Glutamatergic neuron (in vitro differentiated cells): ENCODE measurements around the gene WWOX. TPM values are rescaled to one million over a fixed set of nuclear protein-coding genes. Genes with fewer than 3 reads are reported as not detected.
"Not testable (repeated sequence)": the region's sequence is repeated elsewhere in the genome, so short reads cannot be mapped to it uniquely, and the experiment has no call there.

Experiments
- DNase-seq: peaks from one replicate; pipeline ENCODE4 v3.0.0; 2022
- H3K27ac Mint-ChIP-seq: one replicate; pipeline ENCODE4 v1.8.0; 2020; ENCODE audit warnings: mild to moderate bottlenecking, mixed read lengths, inconsistent platforms; ENCODE audit not compliant: unreplicated experiment
- H3K27me3 Mint-ChIP-seq: one replicate; pipeline ENCODE4 v1.8.0; 2020; ENCODE audit warnings: mild to moderate bottlenecking, moderate library complexity, mixed read lengths, inconsistent platforms; ENCODE audit not compliant: unreplicated experiment
- H3K36me3 Mint-ChIP-seq: one replicate; pipeline ENCODE4 v1.8.0; 2020; ENCODE audit warnings: mild to moderate bottlenecking, mixed read lengths, inconsistent platforms; ENCODE audit not compliant: unreplicated experiment
- H3K4me1 Mint-ChIP-seq: one replicate; pipeline ENCODE4 v1.8.0; 2020; ENCODE audit warnings: mild to moderate bottlenecking, low read depth, mixed read lengths, inconsistent platforms; ENCODE audit not compliant: unreplicated experiment
- H3K4me3 Mint-ChIP-seq: one replicate; pipeline ENCODE4 v1.8.0; 2020; ENCODE audit warnings: mild to moderate bottlenecking, mixed read lengths, inconsistent platforms; ENCODE audit not compliant: unreplicated experiment
- H3K9me3 Mint-ChIP-seq: one replicate; pipeline ENCODE4 v1.8.0; 2020; ENCODE audit warnings: mild to moderate bottlenecking, moderate library complexity, mixed read lengths, inconsistent platforms; ENCODE audit not compliant: unreplicated experiment
- CTCF ChIP-seq: fragments of 200-600 bp; sonication (generic); IDR thresholded peaks from one replicate; pipeline ENCODE4 v1.5.0; 2021; ENCODE audit not compliant: partially characterized antibody, unreplicated experiment
- total RNA-seq: library from RNA; stranded (reverse); fragmentation: NEBNext Ultra II Directional; extraction: Animal tissue kit (Norgen Biotek cat#: 25700); gene quantifications from one replicate; pipeline ENCODE4 v1.2.1, GENCODE V29; 2021; ENCODE audit not compliant: unreplicated experiment

Gene WWOX
- total RNA-seq, 1 donor from 2014 or later = 10.3 TPM

GRCh38 chr16:79229361-79229760 lies 1129.9 kb downstream of the WWOX start:
- H3K27ac Mint-ChIP-seq = no peak overlapping the region
- H3K9me3 Mint-ChIP-seq = no peaks in the 10 kb centered on the region
- no peak for DNase-seq

DNA sequence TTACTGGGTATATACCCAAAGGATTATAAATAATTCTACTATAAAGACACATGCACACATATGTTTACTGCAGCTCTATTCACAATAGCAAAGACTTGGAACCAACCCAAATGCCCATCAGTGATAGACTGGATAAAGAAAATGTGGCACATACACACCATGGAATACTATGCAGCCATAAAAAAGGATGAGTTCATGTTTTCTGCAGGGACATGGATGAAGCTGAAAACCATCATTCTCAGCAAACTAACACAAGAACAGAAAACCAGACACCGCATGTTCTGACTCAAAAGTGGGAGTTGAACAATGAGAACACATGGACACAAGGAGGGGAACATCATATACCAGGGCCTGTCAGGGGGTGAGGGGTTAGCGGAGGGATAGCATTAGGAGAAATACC lies 1146.2 kb downstream of the WWOX start:
- not testable (repeated sequence) for H3K4me3 Mint-ChIP-seq, H3K4me1 Mint-ChIP-seq, H3K27ac Mint-ChIP-seq, H3K9me3 Mint-ChIP-seq, H3K36me3 Mint-ChIP-seq, DNase-seq, H3K27me3 Mint-ChIP-seq

More at GRCh38 chr16:79229361-79229760, 1129.9 kb downstream of the WWOX start:
- Mint-ChIP-seq H3K4me3 (no peak overlapping the region), H3K4me1 (no peaks in the 10 kb centered on the region), H3K36me3 (no peaks in the 10 kb centered on the region), H3K27me3 (no peaks in the 10 kb centered on the region)
- no peak for TF ChIP-seq CTCF

GRCh38 chr16:79247386-79247785 lies 1147.9 kb downstream of the WWOX start:
- no peak overlapping the region for H3K4me3 Mint-ChIP-seq
- H3K9me3 Mint-ChIP-seq = no peaks in the 10 kb centered on the region
- no peaks in the 10 kb centered on the region for H3K36me3 Mint-ChIP-seq
- H3K4me1 Mint-ChIP-seq = no peaks in the 10 kb centered on the region
- no peaks in the 10 kb centered on the region for H3K27me3 Mint-ChIP-seq
- no peak for DNase-seq
- TF ChIP-seq CTCF = no peak
- H3K27ac Mint-ChIP-seq = no peak overlapping the region

DNA sequence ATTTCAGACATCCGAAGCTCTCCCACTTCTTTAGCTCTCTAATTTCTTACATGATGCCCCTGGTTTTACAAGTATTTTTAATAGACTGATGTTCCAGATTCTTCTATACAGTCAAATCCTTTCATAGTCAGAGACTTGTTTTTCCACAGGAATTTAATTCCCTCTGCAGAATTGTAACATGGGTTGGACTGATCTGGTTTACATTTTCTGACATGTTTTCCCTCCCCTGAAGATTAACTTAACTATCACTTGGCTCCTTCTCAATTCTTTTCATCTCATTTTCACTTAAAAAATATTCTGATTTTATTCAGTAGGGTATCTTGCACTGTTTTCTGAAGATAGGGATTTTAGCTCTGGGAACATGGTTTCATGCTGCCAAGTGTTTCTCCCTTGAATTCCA lies 1148.9 kb downstream of the WWOX start:
- TF ChIP-seq CTCF = no peak
- Mint-ChIP-seq H3K4me1 (no peaks in the 10 kb centered on the region), H3K9me3 (no peaks in the 10 kb centered on the region), H3K36me3 (no peaks in the 10 kb centered on the region), H3K4me3 (no peak overlapping the region), H3K27ac (no peak overlapping the region), H3K27me3 (no peaks in the 10 kb centered on the region)
- DNase-seq = no peak

- H3K27me3 Mint-ChIP-seq = no peaks in the 10 kb centered on the region
- no peak for DNase-seq
- no peak overlapping the region for H3K27ac Mint-ChIP-seq
- no peaks in the 10 kb centered on the region for H3K4me1 Mint-ChIP-seq
- H3K36me3 Mint-ChIP-seq = no peaks in the 10 kb centered on the region
- no peak for TF ChIP-seq CTCF
- H3K4me3 Mint-ChIP-seq = no peak overlapping the region
- H3K9me3 Mint-ChIP-seq = no peaks in the 10 kb centered on the region
Observed at GRCh38 chr16:79250502-79251098, 1151.1 kb downstream of the WWOX start.
